Activated CD4-positive, alpha-beta T cell treated with anti-CD3 and anti-CD28 coated beads for 36 hours (primary cell): Measurements from ENCODE around the gene CANT1. TPM values are rescaled to one million over a fixed set of nuclear protein-coding genes. Genes with fewer than 3 reads are reported as not detected.
A peak's percentile ranks its signal among the peaks of the same experiment; 100 is the strongest.
"Not testable (repeated sequence)": the region's sequence is repeated elsewhere in the genome, so short reads cannot be mapped to it uniquely, and the experiment has no call there.

Source experiments
- ATAC-seq: fragments of 200-7000 bp; cut with Tn5 transposase; one replicate; pipeline ENCODE4 v1.10.0; 2021; ENCODE audit warnings: mild to moderate bottlenecking, moderate library complexity
- CTCF ChIA-PET: fragments of 350-600 bp; sonication (Branson Sonifier 250); formaldehyde crosslinking; loops from one replicate; lab custom pipeline; 2021; ENCODE audit warnings: antibody characterized with exemption; lab: Charles Lee
- POLR2A ChIA-PET: fragments of 350-600 bp; sonication (Branson Sonifier 250); formaldehyde crosslinking; loops from one replicate; lab custom pipeline; 2021; ENCODE audit warnings: antibody characterized with exemption, inconsistent platforms; lab: Charles Lee
- DNase-seq: peaks from one replicate; pipeline ENCODE4 v3.0.0-alpha.2; 2020
- H3K27ac Mint-ChIP-seq: one replicate; pipeline ENCODE4 v1.8.0; 2021; ENCODE audit warnings: mixed read lengths
- H3K27me3 Mint-ChIP-seq: one replicate; pipeline ENCODE4 v1.8.0; 2021; ENCODE audit warnings: mixed read lengths
- H3K36me3 Mint-ChIP-seq: one replicate; pipeline ENCODE4 v1.8.0; 2021; ENCODE audit warnings: low read depth, mixed read lengths
- H3K4me1 Mint-ChIP-seq: one replicate; pipeline ENCODE4 v1.8.0; 2021; ENCODE audit warnings: mixed read lengths
- H3K4me3 Mint-ChIP-seq: one replicate; pipeline ENCODE4 v1.8.0; 2021; ENCODE audit warnings: mild to moderate bottlenecking, moderate library complexity, mixed read lengths
- H3K9me3 Mint-ChIP-seq: one replicate; pipeline ENCODE4 v1.8.0; 2021; ENCODE audit warnings: low read depth, mixed read lengths
- intact Hi-C, 2 experiments: fragments of 100-400 bp; cut with DNase I in 1 of 2; cut with micrococcal nuclease in 1 of 2; formaldehyde crosslinking; loops; one replicate each; pipeline versions ENCODE4 v1.14.2 to v1.15.1; 2022 to 2024; cut with DNase I, micrococcal nuclease
- total RNA-seq, 2 experiments: library from RNA; stranded (reverse); gene quantifications; one replicate each; pipeline ENCODE4 v1.2.3, GENCODE V29; 2021

CANT1 gene
- total RNA-seq, 2 experiments from 2014 or later, result 44.0 to 52.9 TPM

GRCh38 chr17:79026376-79027273 is 17.1 kb upstream of the CANT1 start:
- CTCF ChIA-PET, result interaction anchor here (0.9 to 1.4 kb wide), 2 partner anchors 13 to 16 kb away, joined by 3 to 4 read pairs; no protein-coding TSS in a partner anchor
- Mint-ChIP-seq H3K36me3 (no peaks in the 10 kb centered on the region), H3K27ac (no peak overlapping the region), H3K4me3 (no peak overlapping the region), H3K27me3 (peaks cover 31% of the 10 kb centered on the region), H3K9me3 (no peaks in the 10 kb centered on the region), H3K4me1 (peaks cover 3% of the 10 kb centered on the region)
- DNase-seq (no peak), ATAC-seq (no peak)
- POLR2A ChIA-PET, result no interaction called here
- intact Hi-C loops, result no loop called here

- Mint-ChIP-seq H3K4me3 (peak overlapping the region; percentile 71), H3K9me3 (no peaks in the 10 kb centered on the region), H3K36me3 (no peaks in the 10 kb centered on the region), H3K4me1 (peaks cover 3% of the 10 kb centered on the region), H3K27me3 (peaks cover 34% of the 10 kb centered on the region), H3K27ac (no peak overlapping the region)
- CTCF ChIA-PET, result interaction anchor here (1.4 kb wide), 1 partner anchor 17 kb away, joined by 4 read pairs; no protein-coding TSS in a partner anchor
- no peak for DNase-seq
- ATAC-seq, result no peak
- intact Hi-C loops, result no loop called here
- POLR2A ChIA-PET, result no interaction called here
Observed at GRCh38 chr17:79024901-79025737, 15.6 kb upstream of the CANT1 start.

GRCh38 chr17:79023886-79024771 is 14.6 kb upstream of the CANT1 start, which contains the start of gene C1QTNF1:
TSS of gene C1QTNF1 (plus strand) at chr17:79024169. CDS start at chr17:79043969, 19,800 bp downstream.
- peak; percentile 75 for ATAC-seq
- H3K27me3 Mint-ChIP-seq, result peaks cover 34% of the 10 kb centered on the region

GRCh38 chr17:79023180-79023705 is 13.7 kb upstream of the CANT1 start:
- Mint-ChIP-seq H3K4me3 (peak overlapping the region; percentile 71), H3K27ac (no peak overlapping the region), H3K4me1 (peaks cover 3% of the 10 kb centered on the region), H3K36me3 (no peaks in the 10 kb centered on the region), H3K27me3 (peaks cover 35% of the 10 kb centered on the region), H3K9me3 (no peaks in the 10 kb centered on the region)
- ChIA-PET POLR2A (no interaction called here), CTCF (interaction anchor here (0.6 to 0.9 kb wide), 4 partner anchors 8 to 1536 kb away, joined by 3 to 5 read pairs (median 3); no protein-coding TSS in a partner anchor)
- ATAC-seq, result no peak
- intact Hi-C loops, result no loop called here
- DNase-seq, result no peak

More at GRCh38 chr17:79023886-79024771, 14.6 kb upstream of the CANT1 start, which contains the start of gene C1QTNF1:
- Mint-ChIP-seq H3K9me3 (no peaks in the 10 kb centered on the region), H3K4me3 (peak within 1 kb of the TSS; percentile 71), H3K27ac (peak within 1 kb of the TSS; percentile 19), H3K36me3 (no peaks in the 10 kb centered on the region), H3K4me1 (peaks cover 3% of the 10 kb centered on the region)
- POLR2A ChIA-PET, result no interaction called here
- CTCF ChIA-PET, result interaction anchor here (0.6 kb wide), 1 partner anchor 9 kb away, joined by 3 read pairs; no protein-coding TSS in a partner anchor
- intact Hi-C loops, result no loop called here
- peak; percentile 56 for DNase-seq

- H3K4me1 Mint-ChIP-seq, result peaks cover 3% of the 10 kb centered on the region
- intact Hi-C loops, result no loop called here
- H3K27me3 Mint-ChIP-seq, result peaks cover 35% of the 10 kb centered on the region
- CTCF ChIA-PET, result interaction anchor here (0.6 to 1.3 kb wide), 4 partner anchors 14 to 249 kb away, joined by 3 to 5 read pairs (median 4); no protein-coding TSS in a partner anchor
- POLR2A ChIA-PET, result no interaction called here
- H3K9me3 Mint-ChIP-seq, result no peaks in the 10 kb centered on the region
- DNase-seq (no peak), ATAC-seq (no peak)
- no peak overlapping the region for H3K4me3 Mint-ChIP-seq
- H3K36me3 Mint-ChIP-seq, result no peaks in the 10 kb centered on the region
- no peak overlapping the region for H3K27ac Mint-ChIP-seq
Observed at GRCh38 chr17:79022507-79022991, 13.0 kb upstream of the CANT1 start.

- H3K9me3 Mint-ChIP-seq, H3K4me3 Mint-ChIP-seq, H3K4me1 Mint-ChIP-seq, DNase-seq, H3K36me3 Mint-ChIP-seq, intact Hi-C loops, H3K27ac Mint-ChIP-seq, ATAC-seq: not testable (repeated sequence)
- H3K27me3 Mint-ChIP-seq, result peaks cover 32% of the 10 kb centered on the region
- ChIA-PET CTCF (interaction anchor here (0.6 to 1.3 kb wide), 3 partner anchors 15 to 250 kb away, joined by 3 to 5 read pairs (median 4); no protein-coding TSS in a partner anchor), POLR2A (interaction anchor here (0.5 kb wide), 1 partner anchor 32 kb away, joined by 4 read pairs; no protein-coding TSS in a partner anchor)
Observed at GRCh38 chr17:79021929-79022328, 12.4 kb upstream of the CANT1 start.

GRCh38 chr17:79020631-79021301 is 11.2 kb upstream of the CANT1 start:
- no peaks in the 10 kb centered on the region for H3K36me3 Mint-ChIP-seq
- POLR2A ChIA-PET, result no interaction called here
- CTCF ChIA-PET, result interaction anchor here (0.7 to 1.2 kb wide), 4 partner anchors 15 to 98 kb away, joined by 3 to 4 read pairs (median 4); no protein-coding TSS in a partner anchor
- peaks cover 3% of the 10 kb centered on the region for H3K4me1 Mint-ChIP-seq
- no peak overlapping the region for H3K4me3 Mint-ChIP-seq
- DNase-seq (no peak), ATAC-seq (no peak)
- H3K27me3 Mint-ChIP-seq, result peaks cover 27% of the 10 kb centered on the region
- H3K27ac Mint-ChIP-seq, result no peak overlapping the region
- intact Hi-C loops, result no loop called here
- H3K9me3 Mint-ChIP-seq, result no peaks in the 10 kb centered on the region

- intact Hi-C loops, result loop anchor here in 1 of 2 experiments (1.0 kb wide), 2 partner anchors 22 to 371 kb away; no protein-coding TSS in a partner anchor
- POLR2A ChIA-PET, result no interaction called here
- Mint-ChIP-seq H3K27ac (no peak overlapping the region), H3K4me1 (peaks cover 3% of the 10 kb centered on the region), H3K4me3 (no peak overlapping the region), H3K36me3 (no peaks in the 10 kb centered on the region), H3K9me3 (no peaks in the 10 kb centered on the region), H3K27me3 (peaks cover 23% of the 10 kb centered on the region)
- peak; percentile 74 for DNase-seq
- ATAC-seq, result peak; percentile 68
- CTCF ChIA-PET, result interaction anchor here (0.8 to 1.4 kb wide), 4 partner anchors 16 to 97 kb away, joined by 3 to 4 read pairs (median 3); no protein-coding TSS in a partner anchor
Observed at GRCh38 chr17:79019632-79020584, 10.3 kb upstream of the CANT1 start.

- POLR2A ChIA-PET, result no interaction called here
- H3K9me3 Mint-ChIP-seq, result no peaks in the 10 kb centered on the region
- CTCF ChIA-PET, result interaction anchor here (1.0 to 1.4 kb wide), 2 partner anchors 16 to 373 kb away, joined by 3 read pairs; no protein-coding TSS in a partner anchor
- peaks cover 3% of the 10 kb centered on the region for H3K4me1 Mint-ChIP-seq
- intact Hi-C loops, result loop anchor here in 1 of 2 experiments (1.0 kb wide), 2 partner anchors 23 to 372 kb away; no protein-coding TSS in a partner anchor
- no peak for ATAC-seq
- H3K4me3 Mint-ChIP-seq, result no peak overlapping the region
- no peak overlapping the region for H3K27ac Mint-ChIP-seq
- no peak for DNase-seq
- H3K27me3 Mint-ChIP-seq, result peaks cover 19% of the 10 kb centered on the region
- no peaks in the 10 kb centered on the region for H3K36me3 Mint-ChIP-seq
Observed at GRCh38 chr17:79019261-79019631, 9.7 kb upstream of the CANT1 start.
